SK-N-SH (cell line): ENCODE results near the gene FEZF1. TPM values are rescaled to one million over a fixed set of nuclear protein-coding genes. Genes with fewer than 3 reads are reported as not detected.
A peak's percentile ranks its signal among the peaks of the same experiment; 100 is the strongest.

Experiments used
- CTCF ChIA-PET: fragments of 300-600, 350-600 bp; formaldehyde crosslinking; extraction: SDS; loops from one replicate; lab custom pipeline; 2021; lab: Yijun Ruan, JAX
- POLR2A ChIA-PET: fragments of 350-600 bp; sonication (Branson Sonifier 250); formaldehyde crosslinking; extraction: SDS; loops from one replicate; lab custom pipeline; 2020; ENCODE audit warnings: antibody characterized with exemption, inconsistent platforms; lab: Yijun Ruan, JAX
- DNase-seq: peaks from one replicate; pipeline ENCODE4 v3.0.0; 2012
- H2AFZ ChIP-seq: fragments of 200-600 bp; sonication (generic); 2 replicates; pipeline ENCODE4 v1.8.1; 2016; ENCODE audit warnings: antibody characterized with exemption, mild to moderate bottlenecking, low read depth
- H3F3A ChIP-seq: fragments of 200-600 bp; sonication (generic); replicated peaks from 2 replicates; pipeline ENCODE3; 2016; ENCODE audit warnings: antibody characterized with exemption, mild to moderate bottlenecking; ENCODE audit not compliant: insufficient read depth
- H3K27ac ChIP-seq, 2 experiments: fragments of 200-500 bp in 1 of 2; fragments of 200-600 bp in 1 of 2; sonication (Bioruptor generic) in 1 of 2; sonication (generic), shearing (Covaris generic) in 1 of 2; 2 replicates each; pipeline versions ENCODE4 v1.5.1 to v1.6.1; 2014 to 2016; ENCODE audit warnings: low read depth in 2 of 2, inconsistent platforms in 1 of 2, low read length in 1 of 2, mild to moderate bottlenecking in 1 of 2, mixed read lengths in 1 of 2
- H3K27me3 ChIP-seq: fragments of 200-600 bp; sonication (generic), shearing (Covaris generic); 2 replicates; pipeline ENCODE4 v1.6.1; 2016; ENCODE audit warnings: mixed run types; ENCODE audit not compliant: insufficient read depth
- H3K36me3 ChIP-seq, 2 experiments: fragments of 200-500 bp in 1 of 2; fragments of 200-600 bp in 1 of 2; sonication (Bioruptor generic) in 1 of 2; sonication (generic) in 1 of 2; replicated peaks in 1 of 2; 2 replicates each; pipeline versions ENCODE3 to v1.5.1; 2014 to 2016; ENCODE audit warnings: low read length in 1 of 2, mild to moderate bottlenecking in 1 of 2; ENCODE audit not compliant: insufficient read depth in 2 of 2, control insufficient read depth in 1 of 2
- H3K4me1 ChIP-seq, 2 experiments: fragments of 200-500 bp in 1 of 2; fragments of 200-600 bp in 1 of 2; sonication (Bioruptor generic) in 1 of 2; sonication (generic), shearing (Covaris generic) in 1 of 2; 2 replicates each; pipeline versions ENCODE4 v1.5.1 to v1.6.1; 2014 to 2016; ENCODE audit warnings: low read depth in 1 of 2, low read length in 1 of 2, mixed run types in 1 of 2; ENCODE audit not compliant: insufficient read depth in 2 of 2, control insufficient read depth in 1 of 2
- H3K4me2 ChIP-seq: fragments of 200-600 bp; sonication (generic), shearing (Covaris generic); 2 replicates; pipeline ENCODE4 v1.6.1; 2017; ENCODE audit warnings: mixed run types
- H3K4me3 ChIP-seq, 2 experiments: fragments of 200-500 bp in 1 of 2; fragments of 200-600 bp in 1 of 2; sonication (Bioruptor generic) in 1 of 2; sonication (generic), shearing (Covaris generic) in 1 of 2; 2 replicates each; pipeline versions ENCODE4 v1.5.1 to v1.8.1; 2014 to 2016; ENCODE audit warnings: low read depth in 2 of 2, inconsistent platforms in 1 of 2, low read length in 1 of 2, mild to moderate bottlenecking in 1 of 2, mixed read lengths in 1 of 2, moderate library complexity in 1 of 2
- H3K79me2 ChIP-seq: fragments of 200-600 bp; sonication (generic); 2 replicates; pipeline ENCODE4 v1.8.1; 2017; ENCODE audit warnings: mild to moderate bottlenecking; ENCODE audit not compliant: insufficient read depth
- H3K9ac ChIP-seq: fragments of 200-600 bp; sonication (generic); 2 replicates; pipeline ENCODE4 v1.6.1; 2017; ENCODE audit warnings: mixed run types
- H3K9me2 ChIP-seq: fragments of 200-600 bp; sonication (generic); 2 replicates; pipeline ENCODE4 v1.6.1; 2017; ENCODE audit warnings: mixed run types
- H3K9me3 ChIP-seq: fragments of 200-600 bp; sonication (generic); 2 replicates; pipeline ENCODE4 v1.6.1; 2017; ENCODE audit warnings: mixed run types, mild to moderate bottlenecking, moderate library complexity
- H4K20me1 ChIP-seq: fragments of 200-600 bp; sonication (generic); 2 replicates; pipeline ENCODE4 v1.6.1; 2017; ENCODE audit warnings: mild to moderate bottlenecking, mixed run types; ENCODE audit not compliant: insufficient read depth
- CHD2 ChIP-seq: fragments of 150-350 bp; IDR thresholded peaks from 2 replicates; pipeline ENCODE4 v1.6.1; 2018; ENCODE audit warnings: low read length; ENCODE audit not compliant: partially characterized antibody
- CTCF ChIP-seq: fragments of 200-600 bp; sonication (generic); IDR thresholded peaks from 2 replicates; pipeline ENCODE4 v1.6.1; 2017; ENCODE audit warnings: antibody characterized with exemption, mild to moderate bottlenecking, moderate library complexity
- FOSL2 ChIP-seq: IDR thresholded peaks from 2 replicates; pipeline ENCODE4 v1.4.0; 2012; ENCODE audit warnings: low read depth, mild to moderate bottlenecking, moderate library complexity, borderline replicate concordance
- FOXM1 ChIP-seq: IDR thresholded peaks from 2 replicates; pipeline ENCODE4 v1.4.0; 2012; ENCODE audit warnings: low read depth, mild to moderate bottlenecking
- GATA2 ChIP-seq: sonication (generic); formaldehyde crosslinking; IDR thresholded peaks from 2 replicates; pipeline ENCODE4 v1.5.0; 2020; ENCODE audit warnings: mild to moderate bottlenecking, missing genetic modification reagents
- JUND ChIP-seq: IDR thresholded peaks from 2 replicates; pipeline ENCODE4 v1.4.0; 2012
- MEF2A ChIP-seq: IDR thresholded peaks from 2 replicates; pipeline ENCODE4 v1.4.0; 2012; ENCODE audit warnings: low read depth, borderline replicate concordance
- MXI1 ChIP-seq: IDR thresholded peaks from 2 replicates; pipeline ENCODE4 v1.6.1; 2012; ENCODE audit warnings: mild to moderate bottlenecking, low read depth, low read length, improper control_type of control experiment
- NRF1 ChIP-seq: IDR thresholded peaks from 2 replicates; pipeline ENCODE4 v1.6.1; 2012; ENCODE audit warnings: low read depth, mild to moderate bottlenecking, low read length
- POLR2AphosphoS5 ChIP-seq: IDR thresholded peaks from 2 replicates; pipeline ENCODE4 v1.6.1; 2012; ENCODE audit warnings: low read depth, low read length
- RAD21 ChIP-seq: IDR thresholded peaks from 2 replicates; pipeline ENCODE4 v1.6.1; 2012; ENCODE audit warnings: mild to moderate bottlenecking, low read length
- RFX5 ChIP-seq: IDR thresholded peaks from 2 replicates; pipeline ENCODE4 v1.6.1; 2012; ENCODE audit warnings: mild to moderate bottlenecking, improper control_type of control experiment, low read length
- RXRA ChIP-seq: IDR thresholded peaks from 2 replicates; pipeline ENCODE4 v1.4.0; 2012; ENCODE audit warnings: low read depth, mild to moderate bottlenecking, borderline replicate concordance
- TAF1 ChIP-seq: IDR thresholded peaks from 2 replicates; pipeline ENCODE4 v1.6.1; 2012; ENCODE audit warnings: low read depth, mild to moderate bottlenecking, low read length, moderate library complexity, borderline replicate concordance
- TCF12 ChIP-seq: IDR thresholded peaks from 2 replicates; pipeline ENCODE4 v1.4.0; 2012
- TEAD4 ChIP-seq: IDR thresholded peaks from 2 replicates; pipeline ENCODE4 v1.4.0; 2012; ENCODE audit warnings: mild to moderate bottlenecking, borderline replicate concordance; ENCODE audit not compliant: insufficient read depth
- USF2 ChIP-seq: fragments of 150-350 bp; IDR thresholded peaks from 2 replicates; pipeline ENCODE4 v1.6.1; 2017; ENCODE audit warnings: antibody characterized with exemption, low read length, low read depth, borderline replicate concordance
- WGBS: methylation state at CpG from one replicate; pipeline ENCODE4 v1.1.6; 2017; ENCODE audit warnings: low lambda C conversion rate; 5-methylcytosine and 5-hydroxymethylcytosine counted together
- polyA plus RNA-seq, 3 experiments: library from polyadenylated mRNA; depleted of rRNA; stranded (reverse); fragments of >200 nt; gene quantifications; 2 replicates each; pipeline ENCODE4 v1.2.3, GENCODE V29; 2012
- TF ChIP-seq, protein P1 (sequence below): IDR thresholded peaks from 2 replicates; pipeline ENCODE4 v1.4.0; 2012; ENCODE audit warnings: low read depth

FEZF1 gene
- polyA plus RNA-seq, 1 of the 3 experiments (the other 2 are of a cell fraction), result not detected

DNA sequence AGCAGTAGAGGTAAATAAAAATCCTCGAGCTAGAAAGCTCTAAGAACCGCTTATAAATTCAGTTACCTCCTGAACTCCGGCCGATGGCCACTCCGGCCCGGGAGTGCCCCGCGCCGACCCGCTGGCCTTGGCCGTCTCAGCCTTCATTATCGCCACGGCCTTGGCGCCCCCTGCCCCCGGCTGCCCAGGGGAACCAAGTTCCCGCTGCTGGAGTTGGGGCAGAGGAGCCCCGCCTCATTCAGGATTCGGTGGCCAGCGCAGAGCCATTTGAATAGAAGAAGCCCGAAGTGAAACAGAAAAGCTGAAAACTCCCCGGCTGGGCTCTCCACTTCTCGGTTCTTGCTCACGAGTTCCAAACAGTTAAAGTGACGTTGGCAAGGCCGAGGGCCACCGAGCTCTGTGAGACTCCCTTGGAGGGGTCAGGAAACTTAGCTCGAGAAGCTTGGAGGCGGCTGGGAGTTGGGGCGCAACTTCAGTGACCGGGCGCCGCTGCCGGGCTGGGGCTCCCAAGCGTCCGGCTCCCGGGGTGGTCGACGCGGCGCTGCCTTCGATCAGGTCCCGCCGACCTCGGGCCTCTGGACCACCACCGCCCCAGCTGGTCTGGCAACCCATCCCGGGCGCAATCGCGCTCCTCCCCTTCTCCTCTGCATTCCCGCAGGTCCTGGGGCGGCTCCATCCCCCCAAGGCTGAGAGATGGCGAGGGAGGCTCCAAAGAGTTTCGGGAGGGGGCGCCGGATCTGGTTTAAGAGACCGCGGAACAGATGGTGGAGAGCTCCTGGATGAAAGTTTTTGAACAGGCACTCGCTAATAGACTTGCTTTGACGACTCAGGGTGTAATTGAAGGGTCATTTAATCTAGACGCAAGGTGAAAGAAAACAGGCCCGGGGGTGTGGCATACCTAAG is 5.8 kb upstream of the FEZF1 start:
- H3K9me3 ChIP-seq, result no peaks in the 10 kb centered on the region
- no peak for DNase-seq
- peak overlapping the region; percentile 22 to 58; a peak in 3 of 4 replicates for H3K4me3 ChIP-seq
- H2AFZ ChIP-seq, result peak overlapping the region; percentile 64
- H4K20me1 ChIP-seq, result no peaks in the 10 kb centered on the region
- H3K27ac ChIP-seq, result no peak overlapping the region
- H3F3A ChIP-seq, result no peaks in the 10 kb centered on the region
- peak overlapping the region; percentile 82 for H3K4me2 ChIP-seq
- no peak for TF ChIP-seq FOSL2
- TF ChIP-seq MXI1, result no peak
- TF ChIP-seq FOXM1, result no peak
- no peak for TF ChIP-seq GATA2 (CRISPR knock-in tag)
- TF ChIP-seq, protein P1, sequence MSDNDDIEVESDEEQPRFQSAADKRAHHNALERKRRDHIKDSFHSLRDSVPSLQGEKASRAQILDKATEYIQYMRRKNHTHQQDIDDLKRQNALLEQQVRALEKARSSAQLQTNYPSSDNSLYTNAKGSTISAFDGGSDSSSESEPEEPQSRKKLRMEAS, result no peak
- no peak for TF ChIP-seq TEAD4
- TF ChIP-seq RFX5, result no peak
- no peak for TF ChIP-seq CTCF
- no peak for TF ChIP-seq RXRA
- H3K79me2 ChIP-seq, result no peaks in the 10 kb centered on the region
- ChIA-PET CTCF (interaction anchor here (0.5 kb wide), 1 partner anchor 36 kb away, joined by 3 read pairs; no protein-coding TSS in a partner anchor), POLR2A (interaction anchor here (0.6 kb wide), 1 partner anchor 1219 kb away, joined by 7 read pairs; no protein-coding TSS in a partner anchor)
- H3K9ac ChIP-seq, result no peak overlapping the region
- peaks cover 95% of the 10 kb centered on the region for H3K27me3 ChIP-seq
- H3K9me2 ChIP-seq, result no peaks in the 10 kb centered on the region
- H3K36me3 ChIP-seq, result no peaks in the 10 kb centered on the region
- WGBS, result 6% methylated on average over 46 of the region's 61 CpGs
- peaks cover 0 to 7% of the 10 kb centered on the region in 2 experiments; a peak in 1 of 4 replicates for H3K4me1 ChIP-seq

- Histone ChIP-seq H3F3A (no peaks in the 10 kb centered on the region), H3K4me2 (no peak overlapping the region), H3K4me1 (peaks cover 0 to 7% of the 10 kb centered on the region in 2 experiments; a peak in 1 of 4 replicates), H3K27me3 (peaks cover 95% of the 10 kb centered on the region), H4K20me1 (no peaks in the 10 kb centered on the region), H3K79me2 (no peaks in the 10 kb centered on the region), H3K9me2 (no peaks in the 10 kb centered on the region), H2AFZ (no peak overlapping the region), H3K27ac (no peak overlapping the region), H3K4me3 (no peak overlapping the region), H3K9me3 (no peaks in the 10 kb centered on the region), H3K9ac (no peak overlapping the region), H3K36me3 (no peaks in the 10 kb centered on the region)
- ChIA-PET POLR2A (no interaction called here), CTCF (no interaction called here)
- WGBS, result 17% methylated on average over 3 of the region's 3 CpGs
- TF ChIP-seq GATA2 (CRISPR knock-in tag) (no peak), TAF1 (no peak), NRF1 (no peak), CHD2 (no peak), CTCF (no peak), JUND (no peak), POLR2AphosphoS5 (no peak), RAD21 (no peak), MEF2A (no peak), USF2 (no peak), TCF12 (no peak), FOSL2 (no peak)
- DNase-seq, result no peak
Measured at GRCh38 chr7:122309421-122309820, 4.9 kb upstream of the FEZF1 start.
